Measurements from ENCODE around the gene KIAA1671. TPM values are rescaled to one million over a fixed set of nuclear protein-coding genes. Genes with fewer than 3 reads are reported as not detected.

Gene KIAA1671
- total and polyA plus RNA-seq, 9 of the 15 experiments (the other 6 are each of a cell fraction or from before 2014, with no cell fraction given), result under 0.01 to 0.11 (median 0.02) TPM; not detected in 5

DNA sequence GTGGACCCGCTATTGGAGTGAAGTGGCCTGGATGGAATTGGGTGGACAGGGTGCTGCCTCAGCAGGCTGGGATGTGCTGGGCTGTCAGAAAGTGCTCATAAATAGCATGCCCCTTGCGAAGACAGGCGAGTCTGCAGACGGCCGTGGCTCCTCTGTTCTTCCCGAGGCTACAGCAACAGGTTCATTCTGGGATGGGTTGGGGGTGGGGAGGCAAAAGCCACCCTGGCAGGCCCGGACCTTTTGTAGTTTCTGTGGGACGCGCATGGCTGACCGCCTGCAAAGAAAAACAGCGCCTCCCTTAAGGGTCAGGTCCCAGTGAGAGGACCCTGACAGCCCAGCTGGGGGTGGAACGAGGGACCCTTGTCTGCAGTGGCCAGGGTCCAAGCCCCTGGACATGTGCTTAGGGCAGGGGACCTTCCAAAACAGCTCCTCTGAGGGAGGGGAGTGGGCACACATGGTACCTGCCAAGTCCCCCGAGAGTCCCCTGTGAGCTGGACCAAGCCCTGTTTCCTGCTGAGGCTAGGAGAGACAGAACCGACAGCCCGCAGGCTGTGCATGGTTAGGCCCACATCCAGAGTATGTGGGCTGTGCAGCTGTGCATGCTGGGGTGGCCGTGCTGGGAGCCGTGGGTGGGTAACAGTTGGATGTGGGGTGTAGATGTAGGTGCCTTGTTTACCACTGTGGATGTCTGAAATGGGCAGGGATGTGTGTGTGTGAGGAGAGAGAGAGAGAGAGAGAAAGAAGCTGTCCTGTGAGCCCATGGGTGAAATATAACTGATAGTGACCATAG is 247.4 kb downstream of the KIAA1671 start, which contains the start of gene CRYBB3:
Gene CRYBB3 (plus strand): TSS at position 128 of the 790 bp plus-strand sequence. CDS start 1,539 bp downstream, outside the sequence.
- POLR2A ChIA-PET, result no interaction called here
- Histone ChIP-seq H3K4me1 (replicated peaks in 1 of 2; ENCODE audit: control insufficient read depth in 2 of 2, insufficient read depth in 2 of 2, low read length in 2 of 2) (no peaks in the 10 kb centered on the region; a peak in 1 of 5 replicates), H3K79me2 (ENCODE audit: control insufficient read depth, insufficient read depth, low read length) (no peaks in the 10 kb centered on the region), H3K9me1 (ENCODE audit: control insufficient read depth, insufficient read depth, low read length) (no peaks in the 10 kb centered on the region), H3K36me3 (ENCODE audit: control insufficient read depth, insufficient read depth, low read length) (no peaks in the 10 kb centered on the region), H3K4me2 (ENCODE audit: insufficient read depth, low read length) (no peak within 1 kb of the TSS), H4K20me1 (replicated peaks; ENCODE audit: control insufficient read depth, insufficient read depth, low read length) (0 out of 2 replicates have a peak, but pooled peaks cover 3% of the 10 kb centered on the region), H3K27ac (ENCODE audit: extremely low read depth, low read depth, low read length) (no peak within 1 kb of the TSS), H3K27me3 (ENCODE audit: control insufficient read depth in 2 of 2, insufficient read depth in 2 of 2, low read length in 2 of 2) (peaks cover 1 to 20% of the 10 kb centered on the region in 2 experiments; a peak in 2 of 5 replicates), H3K4me3 (no peak within 1 kb of the TSS), H2AFZ (ENCODE audit: low read depth, low read length) (no peak within 1 kb of the TSS), H3K9me3 (replicated peaks; ENCODE audit: control insufficient read depth, insufficient read depth, low read depth, low read length) (no peaks in the 10 kb centered on the region), H3K9ac (ENCODE audit: insufficient read depth in 1 of 2, low read depth in 2 of 2, low read length in 2 of 2) (no peak within 1 kb of the TSS)
- ATAC-seq, result no peak
- 2% methylated on average over 9 of the region's 17 CpGs for WGBS (ENCODE audit: insufficient coverage, low coverage, missing lambda C conversion rate)
- CTCF ChIA-PET (ENCODE audit: low intra/inter-chr PET ratio), result no interaction called here
- no TSS peak for BruUV-seq (replicated peaks)
- FAIRE-seq, result no peak
- intact Hi-C loops (cut with micrococcal nuclease) (no loop called here), in situ Hi-C loops (cut with MboI) (loop anchor here (10.0 to 25.0 kb wide), 2 partner anchors 135 to 1137 kb away; no protein-coding TSS in a partner anchor)
- TF ChIP-seq MXI1 (IDR thresholded peaks at IDR 0.05; ENCODE audit: low read depth, low read length) (no peak), LARP7 (IDR thresholded peaks at IDR 0.05) (no peak), NFRKB (IDR thresholded peaks at IDR 0.05; ENCODE audit: low read depth) (no peak), NCOA6 (IDR thresholded peaks at IDR 0.05) (no peak), SLC30A9 (CRISPR knock-in tag; IDR thresholded peaks at IDR 0.05) (no peak), SMARCA4 (IDR thresholded peaks at IDR 0.05) (no peak)
- TF ChIP-seq, protein P1, sequence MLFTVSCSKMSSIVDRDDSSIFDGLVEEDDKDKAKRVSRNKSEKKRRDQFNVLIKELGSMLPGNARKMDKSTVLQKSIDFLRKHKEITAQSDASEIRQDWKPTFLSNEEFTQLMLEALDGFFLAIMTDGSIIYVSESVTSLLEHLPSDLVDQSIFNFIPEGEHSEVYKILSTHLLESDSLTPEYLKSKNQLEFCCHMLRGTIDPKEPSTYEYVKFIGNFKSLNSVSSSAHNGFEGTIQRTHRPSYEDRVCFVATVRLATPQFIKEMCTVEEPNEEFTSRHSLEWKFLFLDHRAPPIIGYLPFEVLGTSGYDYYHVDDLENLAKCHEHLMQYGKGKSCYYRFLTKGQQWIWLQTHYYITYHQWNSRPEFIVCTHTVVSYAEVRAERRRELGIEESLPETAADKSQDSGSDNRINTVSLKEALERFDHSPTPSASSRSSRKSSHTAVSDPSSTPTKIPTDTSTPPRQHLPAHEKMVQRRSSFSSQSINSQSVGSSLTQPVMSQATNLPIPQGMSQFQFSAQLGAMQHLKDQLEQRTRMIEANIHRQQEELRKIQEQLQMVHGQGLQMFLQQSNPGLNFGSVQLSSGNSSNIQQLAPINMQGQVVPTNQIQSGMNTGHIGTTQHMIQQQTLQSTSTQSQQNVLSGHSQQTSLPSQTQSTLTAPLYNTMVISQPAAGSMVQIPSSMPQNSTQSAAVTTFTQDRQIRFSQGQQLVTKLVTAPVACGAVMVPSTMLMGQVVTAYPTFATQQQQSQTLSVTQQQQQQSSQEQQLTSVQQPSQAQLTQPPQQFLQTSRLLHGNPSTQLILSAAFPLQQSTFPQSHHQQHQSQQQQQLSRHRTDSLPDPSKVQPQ (CRISPR knock-in tag; IDR thresholded peaks at IDR 0.05; ENCODE audit: borderline replicate concordance), result no peak
- DNase-seq (ENCODE audit: extremely low read depth in 1 of 4, low spot score in 3 of 4), result no peak
